Upper lobe of left lung (tissue), 6 donors: ENCODE results near the gene FER. TPM values are rescaled to one million over a fixed set of nuclear protein-coding genes. Genes with fewer than 3 reads are reported as not detected.

Experiments used
- ATAC-seq, 2 donors: fragments of 200-7000 bp; cut with Tn5 transposase; one replicate each; pipeline ENCODE4 v1.9.1; 2022; ENCODE audit warnings: mild to moderate bottlenecking in 2 of 2, moderate library complexity in 2 of 2; ENCODE audit not compliant: low FRiP score in 2 of 2
- DNase-seq, 2 donors: peaks; one replicate each; pipeline ENCODE4 v3.0.0-alpha.2; 2019 to 2020
- H3K27ac ChIP-seq, 4 donors: fragments of 200-600 bp; sonication (generic); one replicate each; pipeline ENCODE4 v1.5.1; 2016 to 2019
- H3K27me3 ChIP-seq, 4 donors: fragments of 200-600 bp; sonication (generic); one replicate each; pipeline ENCODE4 v1.5.1; 2017 to 2019
- H3K36me3 ChIP-seq, 4 donors: fragments of 200-600 bp; sonication (generic); one replicate each; pipeline ENCODE4 v1.5.1; 2016 to 2019
- H3K4me1 ChIP-seq, 4 donors: fragments of 200-600 bp; sonication (generic); one replicate each; pipeline ENCODE4 v1.5.1; 2018 to 2019
- H3K4me3 ChIP-seq, 4 donors: fragments of 200-600 bp; sonication (generic); one replicate each; pipeline ENCODE4 v1.5.1; 2017 to 2019; ENCODE audit warnings: mild to moderate bottlenecking in 2 of 4, moderate library complexity in 1 of 4
- H3K9me3 ChIP-seq, 4 donors: fragments of 200-600 bp; sonication (generic); one replicate each; pipeline ENCODE4 v1.5.1; 2018 to 2019
- CTCF ChIP-seq, 6 experiments: fragments of 450-650 bp in 4 of 6; fragments of 200-600 bp in 2 of 6; sonication (generic) in 2 of 6; IDR thresholded peaks; one replicate each; pipeline ENCODE4 v1.5.1; 2016 to 2019; ENCODE audit warnings: antibody characterized with exemption in 6 of 6
- EP300 ChIP-seq, 4 donors: sonication (generic); formaldehyde crosslinking; IDR thresholded peaks; one replicate each; pipeline ENCODE4 v1.5.1; 2017; ENCODE audit warnings: antibody characterized with exemption in 4 of 4, control low read depth in 2 of 4
- POLR2A ChIP-seq, 4 donors: fragments of 450-650 bp; IDR thresholded peaks; one replicate each; pipeline ENCODE4 v1.5.1; 2016 to 2017; ENCODE audit warnings: antibody characterized with exemption in 4 of 4, mild to moderate bottlenecking in 2 of 4
- POLR2AphosphoS5 ChIP-seq, 2 donors: sonication (generic); formaldehyde crosslinking; IDR thresholded peaks; one replicate each; pipeline ENCODE4 v1.5.1; 2017; ENCODE audit warnings: antibody characterized with exemption in 2 of 2
- WGBS, 2 donors: methylation state at CpG; one replicate each; pipeline ENCODE4 v1.1.5; 2017 to 2018; 5-methylcytosine and 5-hydroxymethylcytosine counted together
- total RNA-seq, 6 donors: library from RNA; depleted of rRNA in 4 of 6; stranded (reverse); fragments of >200 nt in 4 of 6; gene quantifications; one replicate each; pipeline versions ENCODE4 v1.1.0 to v1.2.1, GENCODE V29; 2016 to 2021
- donor health status: DM: no; HTN: no; CAD: no; lungs with moderate emphysema.
- donor health status: DM: no; HTN: yes; CAD: no; lungs with severe emphysema.

FER gene
- total RNA-seq, 6 donors from 2014 or later, result 17.6 to 55.5 (median 27.9) TPM

- Histone ChIP-seq H3K27ac (no peak overlapping the region), H3K27me3 (no peaks in the 10 kb centered on the region), H3K4me3 (no peak overlapping the region), H3K4me1 (peaks cover 0 to 5% (median 4%) of the 10 kb centered on the region in 4 donors), H3K36me3 (no peaks in the 10 kb centered on the region), H3K9me3 (no peaks in the 10 kb centered on the region)
- DNase-seq (no peak), ATAC-seq (no peak)
- TF ChIP-seq POLR2AphosphoS5 (IDR thresholded peaks at IDR 0.05), result no peak
- no peak for TF ChIP-seq EP300 (IDR thresholded peaks at IDR 0.05)
- 72 to 88% methylated on average over 1 of the region's 1 CpG for WGBS, 2 donors
Measured at GRCh38 chr5:108743319-108743718, 4.4 kb upstream of the FER start.

- no peaks in the 10 kb centered on the region for H3K27me3 ChIP-seq
- no peak for ATAC-seq
- no peak overlapping the region for H3K4me3 ChIP-seq
- no peak for DNase-seq
- H3K27ac ChIP-seq, result no peak overlapping the region
- TF ChIP-seq POLR2A (IDR thresholded peaks at IDR 0.05), result no peak
- TF ChIP-seq POLR2AphosphoS5 (IDR thresholded peaks at IDR 0.05), result no peak
- no peak for TF ChIP-seq EP300 (IDR thresholded peaks at IDR 0.05)
- TF ChIP-seq CTCF (IDR thresholded peaks at IDR 0.05), result no peak
- 76 to 80% methylated on average over 3 of the region's 3 CpGs for WGBS, 2 donors
- no peaks in the 10 kb centered on the region for H3K36me3 ChIP-seq
- peaks cover 0 to 5% (median 4%) of the 10 kb centered on the region in 4 donors for H3K4me1 ChIP-seq
- H3K9me3 ChIP-seq, result no peaks in the 10 kb centered on the region
Measured at GRCh38 chr5:108743846-108744245, 3.9 kb upstream of the FER start.

- TF ChIP-seq POLR2AphosphoS5 (IDR thresholded peaks at IDR 0.05) (no peak), POLR2A (IDR thresholded peaks at IDR 0.05) (no peak), EP300 (IDR thresholded peaks at IDR 0.05) (no peak), CTCF (IDR thresholded peaks at IDR 0.05) (no peak)
- ATAC-seq (no peak), DNase-seq (no peak)
- Histone ChIP-seq H3K4me1 (peaks cover 6 to 20% (median 8%) of the 10 kb centered on the region in 4 donors), H3K27me3 (no peaks in the 10 kb centered on the region), H3K9me3 (no peaks in the 10 kb centered on the region), H3K36me3 (no peaks in the 10 kb centered on the region), H3K27ac (peak overlapping the region; percentile 95 to 98 (median 96)), H3K4me3 (peak overlapping the region in 3 of 4 donors; percentile 95 to 99 (median 99))
- 45% methylated on average over 10 of the region's 10 CpGs for WGBS, 2 donors
Measured at GRCh38 chr5:108747111-108747773, 455 bp upstream of the FER start.

- peaks cover 6 to 20% (median 8%) of the 10 kb centered on the region in 4 donors for H3K4me1 ChIP-seq
- peak; percentile 99 to 100 for DNase-seq
- peak; percentile 98 to 100 for ATAC-seq
- H3K4me3 ChIP-seq, result peak overlapping the region; percentile 95 to 99 (median 98)
- H3K27ac ChIP-seq, result peak overlapping the region; percentile 95 to 98 (median 96)
- 0 to 1% methylated on average over 23 to 31 of the region's 69 CpGs for WGBS, 2 donors
- H3K27me3 ChIP-seq, result no peaks in the 10 kb centered on the region
- H3K36me3 ChIP-seq, result no peaks in the 10 kb centered on the region
- no peaks in the 10 kb centered on the region for H3K9me3 ChIP-seq
- TF ChIP-seq POLR2A (IDR thresholded peaks at IDR 0.05) (peak; percentile 80 to 100 (median 98)), CTCF (IDR thresholded peaks at IDR 0.05) (peak in 5 of 6 experiments; percentile 7 to 49 (median 40)), EP300 (IDR thresholded peaks at IDR 0.05) (no peak), POLR2AphosphoS5 (IDR thresholded peaks at IDR 0.05) (peak; percentile 97 to 99)
Measured at GRCh38 chr5:108748401-108749127, 867 bp downstream of the FER start.

- Histone ChIP-seq H3K4me3 (peak overlapping the region; percentile 95 to 99 (median 98)), H3K27ac (peak overlapping the region; percentile 95 to 98 (median 96)), H3K4me1 (peaks cover 5 to 20% (median 7%) of the 10 kb centered on the region in 4 donors), H3K27me3 (no peaks in the 10 kb centered on the region), H3K36me3 (no peaks in the 10 kb centered on the region), H3K9me3 (no peaks in the 10 kb centered on the region)
- ATAC-seq (peak; percentile 75 to 76), DNase-seq (no peak)
- no peak for TF ChIP-seq CTCF (IDR thresholded peaks at IDR 0.05)
- no peak for TF ChIP-seq EP300 (IDR thresholded peaks at IDR 0.05)
- TF ChIP-seq POLR2A (IDR thresholded peaks at IDR 0.05), result no peak
- TF ChIP-seq POLR2AphosphoS5 (IDR thresholded peaks at IDR 0.05), result no peak
- WGBS, 2 donors, result 2 to 4% methylated on average over 21 to 24 of the region's 40 CpGs
Measured at GRCh38 chr5:108749128-108749861, 1.6 kb downstream of the FER start.
